OCI-LY7 (cell line): Measurements from ENCODE around the gene BCAR1.

Source experiments
- CTCF ChIP-seq: fragments of 200-600 bp; sonication (generic); conservative IDR thresholded peaks from 2 replicates; pipeline ENCODE4 v1.5.1; 2014; ENCODE audit warnings: mild to moderate bottlenecking, antibody characterized with exemption, low read length, moderate library complexity, mixed read lengths
- EZH2phosphoT487 ChIP-seq: fragments of 200-600 bp; sonication (generic); IDR thresholded peaks from 2 replicates; pipeline ENCODE4 v1.6.1; 2018; ENCODE audit warnings: low read depth, borderline replicate concordance, mild to moderate bottlenecking, mixed run types, antibody characterized with exemption, low read length, moderate library complexity, mixed read lengths

GRCh38 chr16:75228143-75228976 is 23.1 kb downstream of the BCAR1 start:
- TF ChIP-seq CTCF (no peak), EZH2phosphoT487 (no peak)
